GM18951 (cell line): ENCODE results near the gene CDO1.
"Not testable (repeated sequence)": the region's sequence is repeated elsewhere in the genome, so short reads cannot be mapped to it uniquely, and the experiment has no call there.

Experiments used
- POLR2A ChIP-seq: IDR thresholded peaks from 4 replicates; pipeline ENCODE4 v1.6.1; 2011; ENCODE audit warnings: mild to moderate bottlenecking; ENCODE audit not compliant: insufficient read length, insufficient read depth; ENCODE audit errors: extremely low read depth
- in situ Hi-C: fragments of 300-500 bp; cut with MboI; formaldehyde crosslinking; loops from one replicate; pipeline ENCODE4 v1.12.0; 2022; ENCODE audit warnings: low sequenced_read_pairs, mixed read lengths, inconsistent platforms; ENCODE audit not compliant: unreplicated experiment

The CDO1 gene

GRCh38 chr5:115842952-115843351 lies 26.5 kb upstream of the CDO1 start:
- in situ Hi-C loops = no loop called here
- no peak for TF ChIP-seq POLR2A

GRCh38 chr5:115842089-115842935 lies 25.9 kb upstream of the CDO1 start:
- in situ Hi-C loops = no loop called here
- no peak for TF ChIP-seq POLR2A

- in situ Hi-C loops = no loop called here
- peak; percentile 84 for TF ChIP-seq POLR2A
These were observed 25.1 kb upstream of the CDO1 start, which contains the start of the genes AP3S1 and ATG12 for GRCh38 chr5:115841382-115842088. Gene AP3S1, plus strand, starts transcription at chr5:115841935. Its CDS starts 103 bp downstream, at chr5:115842038. Gene ATG12, minus strand, starts transcription at chr5:115841565. Its CDS starts 13 bp downstream, at chr5:115841552.

GRCh38 chr5:115840873-115841272 lies 24.4 kb upstream of the CDO1 start:
- no peak for TF ChIP-seq POLR2A
- in situ Hi-C loops = no loop called here

GRCh38 chr5:115838885-115839518 lies 22.5 kb upstream of the CDO1 start:
- no peak for TF ChIP-seq POLR2A
- in situ Hi-C loops = loop anchor here (10.0 kb wide), 1 partner anchor 236 kb away; no protein-coding TSS in a partner anchor

- in situ Hi-C loops = loop anchor here (10.0 kb wide), 1 partner anchor 239 kb away; no protein-coding TSS in a partner anchor
- TF ChIP-seq POLR2A = no peak
These were observed 19.0 kb upstream of the CDO1 start for GRCh38 chr5:115835481-115835880.

GRCh38 chr5:115831163-115831768 lies 14.8 kb upstream of the CDO1 start:
- in situ Hi-C loops = loop anchor here (10.0 kb wide), 1 partner anchor 244 kb away; no protein-coding TSS in a partner anchor
- no peak for TF ChIP-seq POLR2A

- TF ChIP-seq POLR2A = no peak
- in situ Hi-C loops = loop anchor here (10.0 kb wide), 1 partner anchor 245 kb away; no protein-coding TSS in a partner anchor
These were observed 13.5 kb upstream of the CDO1 start for GRCh38 chr5:115829913-115830312.

DNA sequence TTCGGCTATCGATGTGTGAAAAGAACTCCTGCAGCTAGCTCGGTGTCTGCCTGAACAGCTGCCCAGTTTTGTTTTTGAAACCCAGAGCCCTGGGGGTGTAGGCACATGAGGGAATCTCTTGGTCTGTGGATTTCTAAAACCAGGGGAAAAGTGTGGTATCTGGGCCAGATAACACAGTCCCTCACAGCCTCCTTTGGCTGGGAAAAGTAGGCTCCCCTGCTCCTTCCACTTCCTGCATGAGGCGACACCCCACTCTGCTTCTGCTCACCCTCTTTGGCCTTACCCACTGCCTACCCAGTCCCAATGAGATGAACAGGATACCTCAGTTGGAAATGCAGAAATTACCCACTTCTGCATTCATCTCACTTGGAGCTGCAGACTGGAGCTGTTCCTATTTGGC lies 9.5 kb upstream of the CDO1 start:
- TF ChIP-seq POLR2A = no peak
- in situ Hi-C loops = no loop called here

GRCh38 chr5:115824983-115825382 lies 8.5 kb upstream of the CDO1 start:
- in situ Hi-C loops = not testable (repeated sequence)

DNA sequence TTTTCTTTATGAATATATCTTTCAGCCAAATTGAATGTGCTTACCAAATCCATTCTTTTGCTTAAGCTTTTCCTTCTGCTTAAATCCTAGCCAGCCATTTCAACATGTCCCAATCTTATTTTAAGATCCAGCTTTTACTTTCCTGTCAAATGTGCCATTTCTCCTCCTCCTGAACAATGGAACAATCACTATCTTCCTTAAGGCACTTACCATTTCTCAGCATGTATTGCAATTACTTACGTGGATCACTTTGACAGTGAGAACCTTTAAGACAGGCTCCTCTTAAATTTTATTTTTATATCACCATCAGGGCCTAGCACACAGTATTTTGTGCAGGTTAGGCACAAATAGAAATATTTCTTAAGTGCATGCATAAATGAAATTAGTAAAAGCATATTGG lies 4.4 kb upstream of the CDO1 start:
- in situ Hi-C loops = no loop called here

GRCh38 chr5:115818821-115819220 lies 2.4 kb upstream of the CDO1 start:
- in situ Hi-C loops = no loop called here
- TF ChIP-seq POLR2A = no peak

More for the DNA sequence above, 4.4 kb upstream of the CDO1 start:
- TF ChIP-seq POLR2A = no peak

DNA sequence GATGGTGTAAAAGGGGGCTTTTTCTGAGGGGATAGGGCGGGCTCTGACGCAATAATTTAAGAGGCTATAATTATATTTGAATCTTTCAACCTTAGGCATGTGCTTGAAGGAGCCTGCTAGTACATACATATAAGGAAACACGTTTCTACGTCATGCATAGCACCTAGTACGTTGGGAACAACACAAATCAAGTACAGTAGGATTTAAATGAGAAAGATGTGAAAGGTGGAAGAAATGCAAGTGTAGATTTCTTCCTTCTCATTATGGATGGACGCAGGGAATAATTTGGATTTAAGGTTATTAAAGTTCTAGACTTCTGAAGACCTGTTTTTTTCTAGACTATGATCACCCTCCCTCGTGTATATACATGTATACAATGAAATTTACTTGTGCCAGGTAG lies 927 bp upstream of the CDO1 start:
- no peak for TF ChIP-seq POLR2A
- in situ Hi-C loops = no loop called here
